T47D (cell line): ENCODE data around the gene PRM2.

ENCODE experiments used
- DNase-seq, 2 experiments: peaks; one replicate each; pipeline versions ENCODE4 v3.0.0 to v3.0.0-alpha.2; 2011 to 2012; ENCODE audit warnings: low read depth in 1 of 2, low spot score in 1 of 2
- JUND ChIP-seq: IDR thresholded peaks from 2 replicates; pipeline ENCODE4 v1.6.1; 2012; ENCODE audit warnings: low read depth
- in situ Hi-C: cut with HindIII; loops from 2 replicates; pipeline ENCODE4 v1.10.0; 2016; ENCODE audit warnings: low sequenced_read_pairs, low pct_unique_long_range_greater_than_20kb

The PRM2 gene

DNA sequence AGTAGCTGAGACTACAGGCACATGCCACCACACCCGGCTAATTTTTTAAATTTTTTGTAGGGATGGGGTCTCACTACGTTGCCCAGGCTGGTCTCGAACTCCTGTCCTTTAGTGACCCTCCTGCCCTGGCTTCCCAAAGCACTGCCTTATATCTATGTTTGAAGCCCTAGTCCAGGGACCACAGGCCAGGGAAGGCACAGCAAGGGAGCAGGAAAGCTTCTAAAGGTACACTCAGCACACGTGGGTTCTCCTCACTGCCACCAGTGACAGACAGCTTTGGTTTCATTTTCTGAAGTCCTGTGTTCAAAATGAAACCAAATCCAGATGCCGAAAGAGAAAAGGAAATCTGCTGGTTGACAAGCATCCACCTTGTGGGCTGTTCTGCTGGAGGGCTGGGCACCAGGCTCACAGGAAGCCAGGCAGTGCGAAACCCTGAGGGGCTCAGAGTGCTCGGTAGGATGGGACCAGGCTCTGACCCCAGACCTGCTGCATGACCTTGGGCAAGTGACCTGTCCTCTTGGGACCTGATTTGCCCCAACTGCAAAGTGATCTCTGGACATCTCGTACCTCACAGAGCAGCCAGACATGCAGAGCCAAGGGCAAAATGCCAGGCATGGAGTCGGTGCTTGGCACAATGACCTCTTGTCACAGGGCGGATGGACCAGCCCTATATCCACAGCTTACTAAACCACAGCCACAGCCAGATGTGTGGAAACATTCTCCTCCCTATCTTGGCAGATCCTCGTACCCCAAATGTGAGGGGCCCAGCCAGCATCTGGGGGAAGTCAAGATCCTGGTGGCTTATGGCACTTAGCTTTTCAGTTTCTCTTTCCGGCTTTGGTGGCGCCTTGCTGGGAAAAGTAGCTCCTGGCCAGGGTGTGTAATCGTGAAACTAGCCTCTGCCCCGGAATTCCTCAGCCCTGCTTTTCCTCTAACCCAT lies 17.5 kb downstream of the PRM2 start:
- no peak for TF ChIP-seq JUND
- no peak for DNase-seq
- in situ Hi-C loops = no loop called here

DNA sequence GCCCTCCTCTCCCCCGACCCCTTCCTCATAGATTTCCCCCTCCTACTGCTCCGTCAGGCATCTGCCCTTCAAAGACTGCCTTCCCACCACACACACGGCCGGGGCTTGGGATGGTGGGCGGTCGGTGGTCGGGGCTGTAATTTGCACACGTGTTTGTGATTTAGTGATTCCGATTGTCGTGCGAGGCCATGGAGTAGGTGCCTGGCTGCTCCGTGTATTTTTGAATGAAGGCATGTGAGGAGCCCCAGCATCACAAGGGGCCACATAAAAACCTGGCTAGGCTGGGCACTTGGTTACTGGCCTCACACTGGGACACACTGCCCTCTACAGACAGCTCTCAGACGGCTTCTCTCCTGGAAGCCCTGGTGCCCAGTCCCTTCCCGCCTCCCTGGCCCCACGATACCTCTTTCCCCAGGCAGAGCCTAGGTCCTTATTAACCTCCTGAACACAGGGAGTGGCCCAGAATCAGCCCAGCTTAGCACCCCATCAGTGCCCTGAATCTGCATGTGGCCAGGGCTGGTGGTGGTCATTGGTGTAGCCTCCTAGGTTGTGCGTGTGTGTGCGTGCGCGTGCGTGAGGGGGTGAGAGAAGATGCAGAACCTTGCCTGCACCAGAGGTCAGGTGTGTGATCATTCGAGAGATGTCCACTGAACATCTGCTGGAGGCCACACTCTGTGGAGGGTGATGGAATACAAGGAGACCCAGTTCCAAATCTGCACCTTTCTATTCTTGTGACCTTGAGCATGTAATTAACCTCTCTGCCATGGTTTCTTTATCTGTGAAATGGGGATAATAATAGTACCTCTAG lies 18.9 kb downstream of the PRM2 start:
- in situ Hi-C loops = no loop called here
- TF ChIP-seq JUND = no peak
- DNase-seq = peak; percentile 84 to 87

DNA sequence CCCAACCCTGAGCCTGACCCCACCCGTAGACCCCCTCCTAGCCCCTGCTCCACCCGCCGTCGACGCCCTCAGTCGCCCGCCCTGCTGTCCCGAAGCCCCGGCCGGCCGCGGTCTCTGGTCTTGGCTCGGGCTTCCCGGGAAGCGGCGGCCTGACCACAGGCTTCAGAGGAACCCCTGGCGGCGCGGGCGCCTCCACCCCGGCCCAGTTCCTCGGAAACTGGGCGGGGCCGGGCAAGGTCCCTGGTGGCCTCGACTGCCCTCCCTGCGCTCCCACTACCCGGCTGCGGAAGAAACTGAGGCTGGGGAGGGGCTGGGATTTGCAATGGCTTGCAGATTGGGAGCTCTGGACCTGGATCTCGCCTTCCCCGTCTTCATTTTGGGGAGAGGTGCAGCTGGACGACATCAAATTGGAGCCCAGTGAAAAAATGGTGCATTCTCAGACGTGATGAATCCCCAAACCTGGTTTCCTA lies 19.6 kb downstream of the PRM2 start:
- in situ Hi-C loops = no loop called here
- peak; percentile 35 to 53 for DNase-seq
- no peak for TF ChIP-seq JUND

DNA sequence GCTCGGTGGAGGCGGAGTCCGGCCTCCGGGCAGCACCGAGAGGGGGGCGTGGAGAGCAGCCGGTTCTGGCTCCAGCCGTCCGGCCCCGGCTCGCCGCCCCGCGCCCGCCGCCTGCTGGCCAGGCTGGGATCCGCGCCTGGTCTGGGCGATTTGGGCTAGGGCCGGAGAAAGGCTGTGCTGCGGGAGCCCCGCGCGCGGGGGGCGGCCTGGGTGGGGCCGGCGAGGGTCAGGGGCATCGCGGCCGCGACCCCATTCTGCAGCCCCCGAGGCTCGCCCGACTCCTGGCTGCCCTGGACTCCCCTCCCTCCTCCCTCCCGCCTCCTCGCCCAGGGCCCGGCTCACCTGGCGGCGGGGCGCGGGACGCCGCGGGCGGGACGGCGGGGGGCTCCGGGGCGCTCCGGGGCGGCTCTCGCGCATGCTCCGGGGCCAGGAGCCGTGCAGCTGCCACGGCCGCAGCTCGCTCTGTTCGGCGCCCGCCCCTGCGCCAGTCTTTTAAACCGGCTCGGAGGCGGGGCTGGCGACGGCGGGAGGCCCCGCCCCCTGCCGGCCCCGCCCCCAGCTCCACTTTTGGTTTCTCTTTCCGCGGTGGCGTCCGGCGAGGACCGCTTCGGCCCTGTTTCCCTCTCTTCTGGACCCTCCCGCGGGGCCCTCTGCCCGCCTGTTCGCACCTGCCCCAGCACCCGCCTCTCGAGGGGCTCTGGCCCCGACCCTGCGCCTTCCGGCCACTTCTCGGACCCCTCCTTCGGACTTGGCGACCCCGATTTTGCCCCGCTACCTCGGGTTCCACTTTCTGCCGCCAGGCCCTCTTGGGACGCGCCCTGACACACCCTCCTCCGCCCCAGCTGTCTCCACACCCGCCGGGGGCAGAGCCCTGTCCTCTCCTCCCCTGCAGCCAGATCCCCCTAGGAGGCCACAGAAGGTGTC lies 20.3 kb downstream of the PRM2 start, which contains the start of gene SOCS1:
Gene SOCS1, minus strand, starts transcription at position 468 of the 924 bp plus-strand sequence. CDS start 726 bp downstream, outside the sequence.
- DNase-seq = peak; percentile 86 to 90
- in situ Hi-C loops = no loop called here
- TF ChIP-seq JUND = no peak

- TF ChIP-seq JUND = no peak
- DNase-seq = no peak
- in situ Hi-C loops = no loop called here
Observed at GRCh38 chr16:11254913-11255736, 21.2 kb downstream of the PRM2 start.

- in situ Hi-C loops = no loop called here
- DNase-seq = no peak
- no peak for TF ChIP-seq JUND
Observed at GRCh38 chr16:11253995-11254912, 22.0 kb downstream of the PRM2 start.

- in situ Hi-C loops = no loop called here
- no peak for TF ChIP-seq JUND
- DNase-seq = no peak
Observed at GRCh38 chr16:11253009-11253994, 23.0 kb downstream of the PRM2 start.

GRCh38 chr16:11252482-11252931 lies 23.8 kb downstream of the PRM2 start:
- in situ Hi-C loops = no loop called here
- DNase-seq = no peak

More at GRCh38 chr16:11252482-11252931, 23.8 kb downstream of the PRM2 start:
- no peak for TF ChIP-seq JUND
